Spleen (tissue), 11 donors: ENCODE data around the gene TM4SF18. TPM values are rescaled to one million over a fixed set of nuclear protein-coding genes. Genes with fewer than 3 reads are reported as not detected.
A peak's percentile ranks its signal among the peaks of the same experiment; 100 is the strongest.

Experiments used
- DNase-seq: peaks from one replicate; pipeline ENCODE4 v3.0.0-alpha.2; 2020
- H3K27ac ChIP-seq, 8 donors: fragments of 200-600 bp; sonication (generic) in 7 of 8; 1 replicate in 4 of 8; 2 replicates in 4 of 8; pipeline versions ENCODE4 v1.5.0 to v1.8.0; 2016 to 2021; ENCODE audit warnings: inconsistent platforms in 4 of 8, mild to moderate bottlenecking in 4 of 8, moderate library complexity in 1 of 8
- H3K27me3 ChIP-seq, 7 donors: fragments of 200-600 bp; sonication (generic) in 6 of 7; replicated peaks in 1 of 7; 1 replicate in 4 of 7; 2 replicates in 3 of 7; pipeline versions ENCODE4 v1.5.0 to v1.8.0; 2016 to 2021; ENCODE audit warnings: inconsistent platforms in 3 of 7, mild to moderate bottlenecking in 1 of 7
- H3K36me3 ChIP-seq, 6 donors: fragments of 200-600 bp; sonication (generic) in 5 of 6; 1 replicate in 4 of 6; 2 replicates in 2 of 6; pipeline versions ENCODE4 v1.5.0 to v1.8.0; 2016 to 2021; ENCODE audit warnings: inconsistent platforms in 2 of 6
- H3K4me1 ChIP-seq, 6 donors: fragments of 200-600 bp; sonication (generic) in 5 of 6; 1 replicate in 3 of 6; 2 replicates in 3 of 6; pipeline versions ENCODE4 v1.5.0 to v1.8.0; 2016 to 2021; ENCODE audit warnings: inconsistent platforms in 3 of 6
- H3K4me3 ChIP-seq, 8 donors: fragments of 200-600 bp; sonication (generic) in 7 of 8; 1 replicate in 4 of 8; 2 replicates in 4 of 8; pipeline versions ENCODE4 v1.5.0 to v1.8.0; 2016 to 2021; ENCODE audit warnings: inconsistent platforms in 4 of 8, mild to moderate bottlenecking in 4 of 8, moderate library complexity in 2 of 8
- H3K9me3 ChIP-seq, 8 donors: fragments of 200-600 bp; sonication (generic) in 7 of 8; 1 replicate in 4 of 8; 2 replicates in 4 of 8; pipeline versions ENCODE4 v1.5.0 to v1.8.0; 2016 to 2021; ENCODE audit warnings: inconsistent platforms in 4 of 8
- CTCF ChIP-seq, 11 experiments: fragments of 200-600 bp in 7 of 11; fragments of 450-650 bp in 4 of 11; sonication (generic) in 4 of 11; IDR thresholded peaks in 8 of 11; conservative IDR thresholded peaks in 3 of 11; 1 replicate in 7 of 11; 2 replicates in 4 of 11; pipeline versions ENCODE4 v1.4.0 to v1.8.0; 2016 to 2021; ENCODE audit warnings: antibody characterized with exemption in 11 of 11, inconsistent platforms in 4 of 11, mild to moderate bottlenecking in 1 of 11
- POLR2A ChIP-seq, 3 donors: fragments of 450-650 bp; IDR thresholded peaks; one replicate each; pipeline ENCODE4 v1.5.1; 2017; ENCODE audit warnings: antibody characterized with exemption in 3 of 3, mild to moderate bottlenecking in 1 of 3
- POLR2AphosphoS5 ChIP-seq, 3 donors: sonication (generic); formaldehyde crosslinking; IDR thresholded peaks; one replicate each; pipeline ENCODE4 v1.5.1; 2017; ENCODE audit warnings: antibody characterized with exemption in 3 of 3
- WGBS, 5 donors: extraction: QIAGEN DNeasy Blood & Tissue Kit in 3 of 5; methylation state at CpG; one replicate each; pipeline versions ENCODE4 v1.1.5 to v1.1.7; 2013 to 2018; 5-methylcytosine and 5-hydroxymethylcytosine counted together
- intact Hi-C: fragments of 100-400 bp; cut with DNase I; formaldehyde crosslinking; loops from one replicate; pipeline ENCODE4 v1.15.0; 2023; ENCODE audit warnings: low total_unique reads
- polyA plus RNA-seq, 3 donors: library from polyadenylated mRNA; stranded (reverse); fragments of 200-250 nt; gene quantifications; one replicate each; pipeline ENCODE4 v1.2.1, GENCODE V29; 2013
- total RNA-seq, 7 donors: library from RNA; depleted of rRNA in 3 of 7; stranded (reverse); fragments of >200 nt in 3 of 7; fragmentation: NEBNext Ultra II Directional in 4 of 7; extraction: Animal tissue kit (Norgen Biotek cat#: 25700) in 4 of 7; gene quantifications; one replicate each; pipeline versions ENCODE4 v1.1.0 to v1.2.1, GENCODE V29; 2016 to 2021
- donor health status: healthy with polysubstance abuse.
- donor health status: DM: no; HTN: no; CAD: no; lungs with moderate emphysema.
- donor health status: DM: no; HTN: no; CAD: no.
- donor health status: Bipolar disorder and iron deficiency.
- donor health status: healthy.
- donor health status: DM: no; HTN: no; CAD: no.
- donor health status: DM: yes; HTN: yes; CAD: no.

TM4SF18 gene
- total and polyA plus RNA-seq, 10 donors: 6.6 to 97.4 (median 49.1) TPM

- Histone ChIP-seq H3K9me3 (no peaks in the 10 kb centered on the region), H3K27me3 (no peaks in the 10 kb centered on the region), H3K4me3 (no peak overlapping the region), H3K4me1 (peaks cover 0 to 22% (median 15%) of the 10 kb centered on the region in 6 donors), H3K27ac (no peak overlapping the region), H3K36me3 (no peaks in the 10 kb centered on the region)
- DNase-seq: no peak
- TF ChIP-seq POLR2AphosphoS5 (IDR thresholded peaks at IDR 0.05): no peak
- TF ChIP-seq CTCF (IDR thresholded peaks at IDR 0.05 in 8 of 11, conservative IDR thresholded peaks at IDR 0.05 in 3 of 11): no peak
- no peak for TF ChIP-seq POLR2A (IDR thresholded peaks at IDR 0.05)
- 85 to 92% (median 88%) methylated on average over 2 of the region's 2 CpGs for WGBS, 5 donors
- intact Hi-C loops: no loop called here
Observed at GRCh38 chr3:149280671-149281349, 52.6 kb downstream of the TM4SF18 start.

- TF ChIP-seq POLR2AphosphoS5 (IDR thresholded peaks at IDR 0.05) (no peak), CTCF (IDR thresholded peaks at IDR 0.05 in 8 of 11, conservative IDR thresholded peaks at IDR 0.05 in 3 of 11) (no peak), POLR2A (IDR thresholded peaks at IDR 0.05) (no peak)
- no peak for DNase-seq
- WGBS, 5 donors: 70 to 93% (median 89%) methylated on average over 2 of the region's 2 CpGs
- H3K27me3 ChIP-seq: no peaks in the 10 kb centered on the region
- no peaks in the 10 kb centered on the region for H3K9me3 ChIP-seq
- no peak overlapping the region for H3K27ac ChIP-seq
- H3K36me3 ChIP-seq: no peaks in the 10 kb centered on the region
- peaks cover 0 to 22% (median 15%) of the 10 kb centered on the region in 6 donors for H3K4me1 ChIP-seq
- no peak overlapping the region for H3K4me3 ChIP-seq
- intact Hi-C loops: no loop called here
Observed at GRCh38 chr3:149278911-149279310, 54.5 kb downstream of the TM4SF18 start.

- Histone ChIP-seq H3K9me3 (no peaks in the 10 kb centered on the region), H3K4me3 (peak overlapping the region in 1 of 8 donors; percentile 49), H3K27me3 (no peaks in the 10 kb centered on the region), H3K4me1 (peaks cover 0 to 26% (median 18%) of the 10 kb centered on the region in 6 donors), H3K36me3 (no peaks in the 10 kb centered on the region), H3K27ac (peak overlapping the region; percentile 49 to 84 (median 79))
- no peak for DNase-seq
- 10 to 34% (median 21%) methylated on average over 3 of the region's 3 CpGs for WGBS, 5 donors
- TF ChIP-seq POLR2A (IDR thresholded peaks at IDR 0.05) (no peak), POLR2AphosphoS5 (IDR thresholded peaks at IDR 0.05) (no peak), CTCF (IDR thresholded peaks at IDR 0.05 in 8 of 11, conservative IDR thresholded peaks at IDR 0.05 in 3 of 11) (no peak)
- intact Hi-C loops: no loop called here
Observed at GRCh38 chr3:149277331-149277813, 56.1 kb downstream of the TM4SF18 start.

GRCh38 chr3:149276619-149277018 lies 56.8 kb downstream of the TM4SF18 start:
- WGBS, 5 donors: 82 to 96% (median 91%) methylated on average over 3 of the region's 3 CpGs
- no peak for DNase-seq
- H3K27me3 ChIP-seq: no peaks in the 10 kb centered on the region
- H3K27ac ChIP-seq: peak overlapping the region; percentile 49 to 84 (median 79)
- H3K4me3 ChIP-seq: no peak overlapping the region
- peaks cover 0 to 26% (median 18%) of the 10 kb centered on the region in 6 donors for H3K4me1 ChIP-seq
- H3K9me3 ChIP-seq: no peaks in the 10 kb centered on the region
- no peaks in the 10 kb centered on the region for H3K36me3 ChIP-seq
- intact Hi-C loops: no loop called here
- TF ChIP-seq POLR2A (IDR thresholded peaks at IDR 0.05): no peak
- TF ChIP-seq CTCF (IDR thresholded peaks at IDR 0.05 in 8 of 11, conservative IDR thresholded peaks at IDR 0.05 in 3 of 11): no peak
- TF ChIP-seq POLR2AphosphoS5 (IDR thresholded peaks at IDR 0.05): no peak
